Left cardiac atrium (tissue), 4 donors: ENCODE data around the gene KCNQ1OT1. TPM values are rescaled to one million over a fixed set of nuclear protein-coding genes. Genes with fewer than 3 reads are reported as not detected.
A peak's percentile ranks its signal among the peaks of the same experiment; 100 is the strongest.

Experiments used
- ATAC-seq, 2 donors: fragments of 200-7000 bp; cut with Tn5 transposase; one replicate each; pipeline ENCODE4 v1.9.1; 2020; ENCODE audit warnings: mild to moderate bottlenecking in 2 of 2, moderate library complexity in 2 of 2
- DNase-seq: peaks from one replicate; pipeline ENCODE4 v3.0.0-alpha.2; 2020
- intact Hi-C, 2 donors: fragments of 100-400 bp; cut with DNase I; formaldehyde crosslinking; loops; one replicate each; pipeline versions ENCODE4 v1.14.1 to v1.15.1; 2022 to 2023
- long read RNA-seq: library from polyadenylated mRNA; unstranded; transcript quantifications from one replicate; pipeline ENCODE4 v2.0.0, GENCODE V29; 2021
- total RNA-seq, 2 donors: library from RNA; stranded (reverse); fragmentation: NEBNext Ultra II Directional; extraction: Animal tissue kit (Norgen Biotek cat#: 25700); gene quantifications; one replicate each; pipeline ENCODE4 v1.2.1, GENCODE V29; 2021
- donor health status: DM: no; HTN: yes; CAD: no.
- donor health status: DM: no; HTN: yes; CAD: no; lungs with severe emphysema.
- donor health status: DM: yes; HTN: yes; CAD: no.
- donor health status: Dilated cardiomyopathy.

The KCNQ1OT1 gene
- total RNA-seq = under 1 TPM; 0.59 to 0.81 TPM
- long read RNA-seq, full-length matches to known transcripts = 2 of 2 reads
- long read RNA-seq, partial matches to known transcripts = 0 of 2 reads
- long read RNA-seq, other reads (novel, unspliced or antisense) = 0 of 2 reads

DNA sequence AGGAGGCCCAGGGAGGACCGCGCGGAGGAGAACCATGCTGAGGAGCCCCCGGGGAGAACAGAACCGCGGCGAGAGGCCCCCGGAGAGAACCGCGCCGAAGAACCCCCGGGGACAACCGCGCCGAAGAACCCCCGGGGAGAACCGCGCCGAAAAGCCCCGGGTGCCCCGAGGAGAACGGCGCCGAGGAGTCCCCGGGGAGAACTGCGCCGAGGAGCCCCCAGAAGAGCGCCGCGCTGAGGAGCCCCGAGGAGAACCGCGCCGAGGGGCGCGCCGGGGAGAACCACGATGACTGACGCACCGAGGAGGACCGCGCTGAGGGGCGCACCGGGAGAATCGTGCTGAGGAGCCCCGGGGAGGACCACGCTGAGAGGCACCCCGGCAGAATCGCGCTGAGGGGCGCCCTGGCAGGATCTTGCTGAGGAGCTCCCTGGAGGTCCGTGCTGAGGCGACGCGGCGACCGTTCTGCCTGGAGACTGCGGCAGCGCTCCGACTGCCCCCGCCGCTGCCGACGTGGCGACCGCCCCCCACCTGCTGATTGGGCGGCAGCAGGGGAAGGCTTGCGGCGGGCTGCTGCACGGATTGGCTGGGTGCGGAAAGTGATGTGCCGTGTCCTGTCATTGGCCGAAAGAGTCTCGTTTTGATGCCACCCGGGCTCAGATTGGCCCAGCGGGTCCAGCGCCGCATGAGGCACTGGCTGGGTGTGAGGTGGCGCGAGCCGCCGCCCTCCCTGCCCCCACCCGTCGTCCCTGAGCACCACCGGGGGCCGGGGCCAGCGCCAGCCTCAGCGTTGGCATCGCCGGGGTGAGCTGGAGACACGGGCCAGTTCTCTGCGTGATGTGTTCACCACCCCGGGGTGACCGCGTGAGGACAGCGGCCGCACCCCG, at the start of gene KCNQ1OT1:
Gene KCNQ1OT1 (minus strand): TSS at position 464 of the 884 bp plus-strand sequence.
- ATAC-seq = peak; percentile 96
- peak; percentile 92 for DNase-seq
- intact Hi-C loops = no loop called here

- intact Hi-C loops = no loop called here
- ATAC-seq (no peak), DNase-seq (peak; percentile 0)
Measured at GRCh38 chr11:2748814-2749554, 49.2 kb upstream of the KCNQ1OT1 start.

DNA sequence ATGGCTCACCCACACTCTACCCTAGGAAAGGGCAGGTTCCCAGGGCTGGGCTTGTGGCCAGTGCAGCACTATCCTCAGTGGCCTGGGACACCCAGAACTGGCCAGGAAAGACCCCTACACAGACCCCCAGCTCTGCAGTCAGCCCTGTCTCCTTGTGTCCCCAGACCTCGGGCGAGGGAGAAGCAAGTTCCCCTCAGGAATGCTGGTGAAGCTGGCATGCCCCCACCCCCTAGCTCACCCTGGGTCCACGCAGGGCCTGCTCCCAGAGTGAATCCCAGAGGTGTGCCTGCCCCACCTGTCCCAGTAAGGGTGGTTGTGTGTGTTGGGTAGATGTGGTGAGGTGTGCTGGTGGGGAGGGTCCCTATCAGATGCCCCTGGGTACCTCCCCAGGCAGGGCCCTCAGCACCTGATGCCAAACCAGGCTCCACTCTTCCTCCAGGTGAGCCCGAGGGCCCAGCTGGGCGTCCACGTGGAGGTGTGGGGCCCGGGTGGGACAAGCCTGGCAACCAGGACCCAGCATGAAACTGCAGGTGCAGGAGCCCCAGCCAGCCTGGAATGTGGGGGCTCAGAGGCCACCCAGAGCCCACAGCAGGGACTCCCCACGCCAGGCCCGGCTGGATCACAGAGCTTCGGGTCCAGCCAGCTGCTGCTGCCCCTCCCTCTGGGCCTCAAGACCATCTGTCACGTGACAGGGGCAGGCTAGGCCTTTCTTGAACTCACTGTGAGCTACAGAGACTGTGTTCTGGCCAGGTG, 48.4 kb upstream of the KCNQ1OT1 start:
- DNase-seq (peak; percentile 20), ATAC-seq (no peak)
- intact Hi-C loops = no loop called here

DNA sequence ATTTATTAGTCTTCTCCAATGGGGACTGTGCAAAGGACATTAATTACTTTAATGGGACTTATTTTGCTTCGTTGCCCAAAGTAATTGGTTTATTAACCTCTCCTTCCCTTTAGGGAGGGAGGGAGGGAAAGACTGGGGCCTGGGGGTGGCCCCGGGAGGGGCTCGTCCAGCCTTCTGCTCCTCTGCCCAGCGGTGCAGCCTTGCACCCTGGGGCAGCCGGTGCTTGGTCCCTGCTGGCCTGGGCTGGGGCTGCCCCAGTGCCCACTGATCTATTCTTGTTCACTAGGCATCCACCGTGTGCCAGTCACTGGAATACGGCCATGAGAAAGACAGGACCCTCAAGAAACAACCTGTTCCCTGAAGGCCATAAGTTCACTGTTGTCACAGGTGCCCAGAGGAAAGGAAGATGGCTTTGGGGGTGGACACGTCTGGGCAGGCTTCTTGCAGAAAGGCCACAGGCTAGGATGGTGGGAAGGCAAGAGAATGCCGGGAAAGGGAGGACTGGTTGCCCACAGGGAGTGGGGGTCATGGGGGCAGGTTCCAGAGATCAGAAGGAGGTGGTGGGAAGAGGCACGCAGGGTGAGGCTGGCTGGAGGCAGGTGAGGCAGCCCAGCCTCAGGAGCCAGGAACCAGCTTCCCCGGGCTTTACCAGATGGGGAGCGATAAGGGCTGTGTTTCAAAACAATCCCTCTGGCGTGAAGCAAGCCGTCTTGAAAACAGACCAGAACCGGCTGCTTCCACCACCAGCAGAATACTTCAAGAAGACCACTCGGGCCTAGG, 47.6 kb upstream of the KCNQ1OT1 start:
- ATAC-seq (no peak), DNase-seq (no peak)
- intact Hi-C loops = no loop called here

GRCh38 chr11:2746401-2747247, 46.8 kb upstream of the KCNQ1OT1 start:
- intact Hi-C loops = no loop called here
- DNase-seq (peak; percentile 21), ATAC-seq (no peak)

DNA sequence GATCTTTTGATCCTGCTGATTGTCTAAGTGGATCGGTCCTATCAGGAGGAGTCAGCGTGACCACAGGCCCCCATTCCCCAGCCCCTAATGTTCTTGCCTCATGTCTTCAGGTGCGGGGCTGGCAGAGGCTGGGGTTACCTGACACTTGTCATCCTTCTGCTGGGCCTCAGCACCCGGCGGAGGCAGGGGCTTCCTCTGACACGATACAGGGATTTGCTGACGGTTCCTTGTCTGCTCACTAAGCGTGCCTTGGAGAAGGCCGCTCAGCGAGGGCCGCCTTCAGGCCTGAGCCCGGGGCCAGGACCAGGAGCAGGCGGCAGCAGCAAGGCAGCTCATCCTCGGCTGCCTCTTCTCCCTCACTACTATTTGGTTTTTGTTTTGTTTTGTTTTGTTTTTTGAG, 45.7 kb upstream of the KCNQ1OT1 start:
- DNase-seq (peak; percentile 12), ATAC-seq (no peak)
- intact Hi-C loops = no loop called here

DNA sequence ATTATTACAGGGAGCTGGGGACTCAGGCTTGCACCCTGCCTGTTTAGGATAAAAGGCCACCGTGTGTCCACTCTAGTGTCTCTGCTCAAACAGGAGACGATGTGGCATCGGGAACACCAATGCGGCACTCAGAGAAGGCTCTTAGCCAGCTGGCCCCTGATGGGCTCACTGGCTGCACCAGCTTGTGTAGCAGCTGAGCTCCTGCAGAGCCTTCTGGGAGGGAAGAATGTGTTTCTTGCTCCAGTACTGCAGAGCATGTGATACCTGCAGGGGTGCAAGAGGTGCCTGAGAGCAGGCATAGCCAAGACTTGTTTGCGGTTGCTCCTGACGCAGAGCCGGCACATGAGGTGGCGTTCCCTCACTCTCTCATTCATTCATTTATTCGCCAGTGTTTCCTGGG, 44.4 kb upstream of the KCNQ1OT1 start:
- ATAC-seq (no peak), DNase-seq (peak; percentile 7)
- intact Hi-C loops = no loop called here

DNA sequence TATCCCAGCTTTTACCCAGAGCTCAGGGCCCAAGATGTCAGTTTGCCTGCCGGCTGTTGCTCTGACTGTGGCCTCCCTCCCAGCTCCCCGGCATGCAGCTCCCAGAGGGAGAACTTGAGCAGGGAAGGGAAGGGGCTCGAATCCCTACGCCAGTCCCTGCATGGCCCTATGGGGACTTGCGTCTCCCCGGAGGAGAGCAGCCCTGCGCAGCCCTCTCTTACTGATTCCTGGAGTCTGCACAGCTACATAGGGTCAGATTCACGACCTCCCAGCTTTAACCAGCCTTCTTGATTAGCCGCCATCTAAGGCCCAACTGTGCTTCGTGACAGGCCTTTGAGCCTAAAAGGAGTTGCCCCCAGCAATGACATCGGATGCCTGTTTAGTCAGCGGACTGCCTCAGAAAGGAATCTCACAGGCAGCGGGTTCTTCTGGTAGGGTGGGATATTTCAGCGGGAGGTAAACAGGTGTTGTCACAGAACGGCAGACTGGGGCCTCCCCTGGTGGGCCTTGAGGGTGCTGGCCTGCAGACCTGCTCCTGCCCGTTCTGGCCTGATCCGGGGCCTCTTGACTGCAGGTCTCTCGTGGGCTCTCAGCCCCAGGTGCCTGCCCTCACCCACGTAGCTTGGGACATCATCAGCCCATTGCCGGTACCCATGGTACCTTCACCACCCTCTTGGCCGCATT, 43.8 kb upstream of the KCNQ1OT1 start:
- DNase-seq (peak; percentile 6), ATAC-seq (no peak)
- intact Hi-C loops = no loop called here

GRCh38 chr11:2742611-2743426, 43.0 kb upstream of the KCNQ1OT1 start:
- DNase-seq (peak; percentile 10), ATAC-seq (no peak)
- intact Hi-C loops = no loop called here

DNA sequence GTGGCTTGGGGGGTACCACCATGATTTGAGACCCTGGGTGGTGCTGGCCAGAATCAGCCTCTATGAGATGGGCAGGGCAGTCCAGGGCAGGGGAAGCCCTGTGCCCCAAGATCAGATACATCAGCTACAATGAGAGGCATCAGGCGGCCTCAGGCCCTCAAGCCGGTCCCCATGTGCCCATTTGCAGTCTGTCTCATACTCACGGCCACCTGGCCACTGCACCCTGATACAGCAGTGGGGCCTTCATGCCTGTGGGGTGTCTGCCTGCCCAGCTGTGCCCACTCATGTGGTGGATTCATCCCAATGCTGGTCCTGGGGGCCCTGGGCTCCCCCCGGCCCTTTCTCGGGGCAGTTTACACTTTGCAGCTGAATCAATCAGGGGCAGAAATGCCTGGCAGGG, 42.4 kb upstream of the KCNQ1OT1 start:
- peak; percentile 9 for DNase-seq
- intact Hi-C loops = no loop called here
- ATAC-seq = no peak

- intact Hi-C loops = no loop called here
- peak; percentile 51 to 69 for ATAC-seq
- peak; percentile 27 for DNase-seq
Measured at GRCh38 chr11:2741377-2742131, 41.8 kb upstream of the KCNQ1OT1 start.

- DNase-seq (peak; percentile 17), ATAC-seq (no peak)
- intact Hi-C loops = no loop called here
Measured at GRCh38 chr11:2741006-2741376, 41.2 kb upstream of the KCNQ1OT1 start.

DNA sequence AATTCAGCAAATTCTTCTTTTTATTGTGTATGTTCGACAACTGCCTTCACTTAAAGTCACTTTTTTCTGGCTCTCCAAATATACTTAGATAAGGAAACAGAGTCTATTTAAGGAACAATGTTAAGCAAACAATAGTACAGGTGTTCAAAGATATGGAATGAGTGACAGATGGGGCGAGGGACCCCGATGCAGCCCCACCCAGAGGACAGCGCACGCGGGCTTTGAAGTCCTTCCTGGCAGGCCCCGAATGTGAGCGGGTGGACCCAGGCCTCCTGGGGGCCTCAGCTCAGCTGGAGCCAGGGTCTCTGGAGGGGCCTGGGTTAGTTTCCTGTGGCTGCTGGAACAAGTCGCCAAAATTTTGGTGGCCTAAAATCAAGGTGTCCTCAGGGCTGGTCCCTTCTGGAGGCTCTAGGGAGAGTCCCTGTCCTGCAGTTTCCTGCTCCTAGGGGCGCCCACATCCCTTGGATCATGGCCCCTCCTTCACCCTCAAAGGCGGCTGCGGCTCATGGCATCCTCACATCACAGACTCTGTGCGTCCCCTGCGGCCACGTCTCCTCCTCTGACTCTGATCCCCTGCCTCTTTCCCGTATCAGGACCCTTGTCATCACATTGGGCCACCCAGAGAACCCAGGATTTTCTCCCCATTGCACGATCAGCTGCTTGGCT, 40.6 kb upstream of the KCNQ1OT1 start:
- ATAC-seq (no peak), DNase-seq (peak; percentile 2)
- intact Hi-C loops = no loop called here

- peak; percentile 13 for DNase-seq
- ATAC-seq = no peak
- intact Hi-C loops = no loop called here
Measured at GRCh38 chr11:2739531-2740274, 39.9 kb upstream of the KCNQ1OT1 start.
